ENCODE results near the gene CIB4.

- TF ChIP-seq POLR2A (IDR thresholded peaks at IDR 0.05) (no peak), CTCF (IDR thresholded peaks at IDR 0.05) (no peak)
Measured at GRCh38 chr2:26535663-26536275, 105.4 kb downstream of the CIB4 start.
